OCI-LY3 (cell line): Measurements from ENCODE around the gene PXDN.

ENCODE experiments used
- H2AFZ ChIP-seq: fragments of 200-600, 300-600 bp; shearing (Covaris generic); 2 replicates; pipeline ENCODE4 v1.6.0; 2014; ENCODE audit warnings: antibody characterized with exemption, low read depth, low read length
- H3K27ac ChIP-seq: fragments of 200-600, 300-600 bp; sonication (generic); 2 replicates; pipeline ENCODE4 v1.5.1; 2014; ENCODE audit warnings: mild to moderate bottlenecking, low read length, moderate library complexity, mixed read lengths
- H3K27me3 ChIP-seq: fragments of 200-600, 300-600 bp; sonication (generic); 2 replicates; pipeline ENCODE4 v1.6.1; 2014; ENCODE audit warnings: low read depth, low read length, mixed read lengths
- H3K36me3 ChIP-seq: fragments of 200-600, 300-600 bp; sonication (generic); replicated peaks from 2 replicates; pipeline ENCODE3; 2014; ENCODE audit warnings: low read depth, low read length, mixed read lengths
- H3K4me1 ChIP-seq: fragments of 300-600, 200-600 bp; sonication (generic); 2 replicates; pipeline ENCODE4 v1.6.1; 2014; ENCODE audit warnings: low read length, mixed read lengths
- H3K4me2 ChIP-seq: fragments of 200-600, 300-600 bp; sonication (generic); 2 replicates; pipeline ENCODE4 v1.6.1; 2014; ENCODE audit warnings: low read length, mixed read lengths
- H3K4me3 ChIP-seq: fragments of 300-600, 200-600 bp; sonication (generic); 2 replicates; pipeline ENCODE4 v1.5.1; 2014; ENCODE audit warnings: antibody characterized with exemption, mild to moderate bottlenecking, low read length, moderate library complexity
- H3K79me2 ChIP-seq: fragments of 300-600, 200-600 bp; shearing (Covaris generic); 2 replicates; pipeline ENCODE4 v1.6.1; 2014; ENCODE audit warnings: mild to moderate bottlenecking, low read length, mixed read lengths
- H3K9ac ChIP-seq: fragments of 300-600, 200-600 bp; shearing (Covaris generic); 2 replicates; pipeline ENCODE4 v1.6.0; 2014; ENCODE audit warnings: mild to moderate bottlenecking, low read length, moderate library complexity
- H3K9me3 ChIP-seq: fragments of 200-600, 300-600 bp; shearing (Covaris generic); 2 replicates; pipeline ENCODE4 v1.6.1; 2014; ENCODE audit warnings: low read length, mixed read lengths; ENCODE audit not compliant: insufficient read depth
- H4K20me1 ChIP-seq: fragments of 200-600, 300-600 bp; sonication (generic); 2 replicates; pipeline ENCODE4 v1.6.1; 2016; ENCODE audit warnings: low read length, mixed read lengths; ENCODE audit not compliant: insufficient read depth
- EZH2phosphoT487 ChIP-seq: fragments of 200-600 bp; shearing (Covaris generic); IDR thresholded peaks from 2 replicates; pipeline ENCODE4 v1.6.1; 2018; ENCODE audit warnings: antibody characterized with exemption, mixed run types, low read depth
- TF ChIP-seq, protein P1 (sequence below): fragments of 200-600, 300-600 bp; sonication (generic); IDR thresholded peaks from 2 replicates; pipeline ENCODE4 v1.5.1; 2014; ENCODE audit warnings: antibody characterized with exemption, low read length, low read depth

Gene PXDN

DNA sequence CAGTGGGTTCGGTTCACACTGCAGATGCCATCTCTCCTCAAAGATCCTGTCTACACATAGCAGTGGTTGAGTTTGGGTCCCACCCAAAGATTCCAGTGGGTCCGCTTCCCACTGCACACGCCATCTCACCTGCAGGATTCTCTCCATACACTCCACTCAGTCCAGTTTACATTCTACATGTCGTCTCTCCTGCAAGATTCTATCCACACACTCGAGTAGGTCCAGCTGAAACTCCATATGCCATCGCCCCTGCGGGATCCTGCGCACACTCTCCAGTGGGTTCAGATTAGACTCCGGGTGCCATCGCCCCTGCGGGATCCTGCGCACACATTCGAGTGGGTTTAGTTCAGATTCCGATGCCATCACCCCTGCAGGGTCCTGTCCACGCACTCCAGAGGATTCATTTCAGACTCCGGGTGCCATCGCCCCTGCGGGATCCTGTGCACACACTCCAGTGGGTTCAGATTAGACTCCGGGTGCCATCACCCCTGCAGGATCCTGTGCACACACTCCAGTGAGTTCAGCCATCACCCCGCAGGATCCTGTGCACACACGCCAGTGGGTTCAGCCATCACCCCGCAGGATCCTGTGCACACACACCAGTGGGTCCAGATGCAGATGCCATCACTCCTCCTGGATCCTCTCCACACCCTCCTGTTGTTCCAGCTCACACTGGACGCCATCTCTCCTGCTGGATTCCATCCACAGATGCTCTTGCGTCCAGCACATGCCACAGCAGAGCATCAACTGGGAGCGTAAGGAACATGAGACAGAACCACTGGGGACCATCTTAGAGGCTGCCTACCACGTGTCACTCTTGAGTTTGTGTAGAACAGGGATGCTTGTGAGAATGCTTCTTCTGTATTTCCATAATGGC lies 3.0 kb upstream of the PXDN start:
- no peak overlapping the region for H3K9ac ChIP-seq
- no peak overlapping the region for H3K4me2 ChIP-seq

DNA sequence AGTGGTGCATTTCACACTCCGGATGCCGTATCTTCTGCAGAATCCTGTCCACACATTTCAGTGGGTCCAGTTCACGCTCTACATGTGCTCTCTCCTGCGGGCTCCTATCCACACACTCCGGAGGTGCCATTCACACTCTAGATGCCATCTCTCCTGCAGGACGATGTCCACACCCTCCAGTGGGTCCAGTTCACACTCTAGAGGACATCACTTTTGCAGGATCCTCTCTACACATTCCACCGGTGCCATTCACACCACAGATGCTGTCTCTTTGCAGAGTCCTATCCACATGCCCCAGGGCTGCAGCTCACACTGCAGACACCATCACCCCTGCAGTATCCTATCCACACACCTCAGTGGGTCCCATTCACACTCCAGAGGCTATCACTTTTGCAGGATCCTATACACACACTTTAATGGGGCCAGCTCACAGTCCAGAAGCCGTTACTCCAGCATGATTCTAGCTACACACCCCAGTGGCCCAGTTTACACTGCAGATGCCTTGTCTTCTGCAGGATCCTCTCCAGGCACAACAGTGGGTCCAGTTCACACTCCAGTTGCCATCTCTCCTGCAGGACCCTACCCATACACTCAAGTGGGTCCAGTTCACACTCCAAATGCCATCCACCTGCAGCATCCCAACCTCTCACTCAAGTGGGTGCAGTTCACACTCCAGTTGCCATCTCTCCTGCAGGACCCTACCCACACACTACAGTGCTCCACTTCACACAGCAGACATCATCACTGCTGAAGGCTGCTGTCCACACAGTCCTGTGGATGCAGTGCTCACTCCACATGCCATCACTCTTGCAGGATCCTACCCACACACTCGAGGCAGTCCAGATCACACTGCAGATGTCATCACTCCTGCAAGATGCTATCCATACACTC lies 2.1 kb upstream of the PXDN start:
- Histone ChIP-seq H3K4me3 (no peak overlapping the region), H3K79me2 (no peaks in the 10 kb centered on the region), H3K27ac (no peak overlapping the region), H3K9me3 (no peaks in the 10 kb centered on the region), H3K4me1 (peaks cover 13% of the 10 kb centered on the region), H2AFZ (no peak overlapping the region), H3K9ac (no peak overlapping the region), H3K36me3 (no peaks in the 10 kb centered on the region), H3K27me3 (no peaks in the 10 kb centered on the region), H3K4me2 (no peak overlapping the region), H4K20me1 (no peaks in the 10 kb centered on the region)
- TF ChIP-seq, protein P1, sequence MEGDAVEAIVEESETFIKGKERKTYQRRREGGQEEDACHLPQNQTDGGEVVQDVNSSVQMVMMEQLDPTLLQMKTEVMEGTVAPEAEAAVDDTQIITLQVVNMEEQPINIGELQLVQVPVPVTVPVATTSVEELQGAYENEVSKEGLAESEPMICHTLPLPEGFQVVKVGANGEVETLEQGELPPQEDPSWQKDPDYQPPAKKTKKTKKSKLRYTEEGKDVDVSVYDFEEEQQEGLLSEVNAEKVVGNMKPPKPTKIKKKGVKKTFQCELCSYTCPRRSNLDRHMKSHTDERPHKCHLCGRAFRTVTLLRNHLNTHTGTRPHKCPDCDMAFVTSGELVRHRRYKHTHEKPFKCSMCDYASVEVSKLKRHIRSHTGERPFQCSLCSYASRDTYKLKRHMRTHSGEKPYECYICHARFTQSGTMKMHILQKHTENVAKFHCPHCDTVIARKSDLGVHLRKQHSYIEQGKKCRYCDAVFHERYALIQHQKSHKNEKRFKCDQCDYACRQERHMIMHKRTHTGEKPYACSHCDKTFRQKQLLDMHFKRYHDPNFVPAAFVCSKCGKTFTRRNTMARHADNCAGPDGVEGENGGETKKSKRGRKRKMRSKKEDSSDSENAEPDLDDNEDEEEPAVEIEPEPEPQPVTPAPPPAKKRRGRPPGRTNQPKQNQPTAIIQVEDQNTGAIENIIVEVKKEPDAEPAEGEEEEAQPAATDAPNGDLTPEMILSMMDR, result no peak
- TF ChIP-seq EZH2phosphoT487, result no peak

More for the DNA sequence above, 3.0 kb upstream of the PXDN start:
- Histone ChIP-seq H3K4me3 (no peak overlapping the region), H3K36me3 (no peaks in the 10 kb centered on the region), H2AFZ (no peak overlapping the region), H3K9me3 (no peaks in the 10 kb centered on the region), H3K4me1 (peaks cover 22% of the 10 kb centered on the region), H3K27me3 (no peaks in the 10 kb centered on the region), H3K79me2 (no peaks in the 10 kb centered on the region), H4K20me1 (no peaks in the 10 kb centered on the region), H3K27ac (no peak overlapping the region)
- TF ChIP-seq, protein P1, result no peak
- no peak for TF ChIP-seq EZH2phosphoT487

DNA sequence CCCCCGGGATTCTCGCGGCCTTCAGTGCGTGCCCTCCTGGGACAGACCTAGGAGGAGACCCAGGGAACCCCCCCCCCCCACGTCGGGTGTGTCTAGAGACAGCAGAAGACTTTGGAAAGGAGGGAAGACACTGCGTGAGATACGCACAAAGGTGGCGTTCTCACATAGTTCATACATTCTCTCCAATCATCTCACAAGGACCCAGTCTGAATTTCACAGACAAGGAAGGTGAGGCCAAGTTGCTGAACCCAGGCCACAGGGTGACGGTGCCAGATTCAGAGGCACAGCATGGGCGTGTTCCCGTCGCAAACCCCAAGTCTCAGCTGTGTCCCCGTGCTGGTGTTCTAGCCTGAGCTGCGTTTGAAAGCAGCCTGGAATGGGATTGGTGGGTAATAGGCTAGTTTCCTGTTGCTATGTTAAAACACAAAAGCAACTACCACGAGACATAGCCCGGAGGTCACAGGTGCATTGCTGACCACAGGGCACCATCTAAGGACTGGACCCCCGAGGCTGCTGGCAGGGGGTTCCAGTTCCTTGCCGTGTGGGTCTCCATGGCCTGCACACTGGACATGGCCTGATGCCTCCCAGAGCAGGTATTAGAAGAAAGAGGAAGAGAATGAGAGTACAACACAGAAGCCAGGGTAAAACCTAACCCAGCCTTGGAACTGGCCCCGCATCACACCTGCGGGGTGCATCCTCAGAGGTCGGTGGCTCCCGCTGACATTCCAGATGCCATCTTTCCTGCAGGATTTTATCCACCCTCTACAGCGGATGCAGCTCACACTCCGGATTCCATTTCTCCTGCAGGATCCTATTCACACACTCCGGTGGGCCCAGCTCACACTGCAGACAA lies 1.1 kb upstream of the PXDN start:
- TF ChIP-seq, protein P1, result no peak
- TF ChIP-seq EZH2phosphoT487, result no peak
- no peaks in the 10 kb centered on the region for H3K27me3 ChIP-seq
- no peaks in the 10 kb centered on the region for H3K9me3 ChIP-seq
- 0 out of 2 replicates have a peak, but pooled peaks cover 4% of the 10 kb centered on the region for H3K4me1 ChIP-seq
- H3K4me3 ChIP-seq, result no peak overlapping the region
- no peak overlapping the region for H2AFZ ChIP-seq
- no peaks in the 10 kb centered on the region for H4K20me1 ChIP-seq
- no peaks in the 10 kb centered on the region for H3K79me2 ChIP-seq
- no peak overlapping the region for H3K9ac ChIP-seq
- H3K4me2 ChIP-seq, result no peak overlapping the region
- H3K27ac ChIP-seq, result no peak overlapping the region
- H3K36me3 ChIP-seq, result no peaks in the 10 kb centered on the region
